Activated T-cell treated with anti-CD3 and anti-CD28 coated beads for 1 hour (primary cell): ENCODE data around the gene RNFT2.

Source experiments
- DNase-seq: peaks from one replicate; pipeline ENCODE4 v3.0.0-alpha.2; 2020; ENCODE audit warnings: low read depth

Gene RNFT2

GRCh38 chr12:116737774-116738657 is at the start of gene RNFT2, which contains the start of gene SPRING1:
Gene RNFT2, plus strand, starts transcription at chr12:116738315. Its CDS starts 2,183 bp downstream, at chr12:116740498.
Gene SPRING1, minus strand, starts transcription at chr12:116738069. Its CDS starts 169 bp downstream, at chr12:116737900.
- peak; percentile 98 for DNase-seq

- no peak for DNase-seq
These were observed 48.6 kb upstream of the RNFT2 start for GRCh38 chr12:116689521-116689920.

- DNase-seq = no peak
These were observed 48.0 kb upstream of the RNFT2 start for GRCh38 chr12:116689979-116690744.

- no peak for DNase-seq
These were observed 46.9 kb upstream of the RNFT2 start for GRCh38 chr12:116691205-116691604.

- no peak for DNase-seq
These were observed 46.5 kb upstream of the RNFT2 start for GRCh38 chr12:116691636-116692035.

GRCh38 chr12:116692605-116693004 is 45.5 kb upstream of the RNFT2 start:
- no peak for DNase-seq

GRCh38 chr12:116693286-116694227 is 44.6 kb upstream of the RNFT2 start:
- DNase-seq = no peak

GRCh38 chr12:116694653-116695463 is 43.3 kb upstream of the RNFT2 start:
- DNase-seq = no peak

GRCh38 chr12:116695464-116695725 is 42.7 kb upstream of the RNFT2 start:
- DNase-seq = no peak

GRCh38 chr12:116697305-116697704 is 40.8 kb upstream of the RNFT2 start:
- DNase-seq = no peak

- DNase-seq = no peak
These were observed 40.4 kb upstream of the RNFT2 start for GRCh38 chr12:116697716-116698115.

GRCh38 chr12:116698116-116698515 is 40.0 kb upstream of the RNFT2 start:
- no peak for DNase-seq

GRCh38 chr12:116698554-116699075 is 39.5 kb upstream of the RNFT2 start:
- no peak for DNase-seq

GRCh38 chr12:116700066-116700465 is 38.0 kb upstream of the RNFT2 start:
- DNase-seq = no peak

- DNase-seq = no peak
These were observed 36.7 kb upstream of the RNFT2 start for GRCh38 chr12:116701432-116701831.

- peak; percentile 57 for DNase-seq
These were observed 34.8 kb upstream of the RNFT2 start for GRCh38 chr12:116703214-116703795.

GRCh38 chr12:116707751-116708150 is 30.4 kb upstream of the RNFT2 start:
- no peak for DNase-seq

- peak; percentile 30 for DNase-seq
These were observed 29.0 kb upstream of the RNFT2 start for GRCh38 chr12:116708826-116709756.

- no peak for DNase-seq
These were observed 28.3 kb upstream of the RNFT2 start for GRCh38 chr12:116709768-116710167.
